TTC549 (cell line): ENCODE measurements around the gene ITIH1.

Experiments
- FAIRE-seq: peaks from 2 replicates; lab custom pipeline; 2012; peaks lifted over from hg19 to GRCh38; lab: Jason Lieb, UNC

ITIH1 gene

GRCh38 chr3:52789746-52790040, 12.3 kb downstream of the ITIH1 start:
- no peak for FAIRE-seq

- FAIRE-seq, result no peak
These were observed 12.9 kb downstream of the ITIH1 start for GRCh38 chr3:52790337-52790736.

GRCh38 chr3:52790741-52791140, 13.3 kb downstream of the ITIH1 start:
- no peak for FAIRE-seq

- no peak for FAIRE-seq
These were observed 14.0 kb downstream of the ITIH1 start for GRCh38 chr3:52791366-52791765.

- no peak for FAIRE-seq
These were observed 14.5 kb downstream of the ITIH1 start for GRCh38 chr3:52791928-52792327.

GRCh38 chr3:52792413-52792812, 15.0 kb downstream of the ITIH1 start:
- FAIRE-seq, result no peak

GRCh38 chr3:52792961-52793695, 15.7 kb downstream of the ITIH1 start:
- no peak for FAIRE-seq

GRCh38 chr3:52793702-52794611, 16.6 kb downstream of the ITIH1 start:
- FAIRE-seq, result no peak

- no peak for FAIRE-seq
These were observed 17.3 kb downstream of the ITIH1 start, which contains the start of gene ITIH3 for GRCh38 chr3:52794612-52795099. Gene ITIH3, plus strand, starts transcription at chr3:52794796. Its CDS starts 8 bp downstream, at chr3:52794804.

GRCh38 chr3:52795298-52795900, 18.0 kb downstream of the ITIH1 start:
- FAIRE-seq, result no peak

GRCh38 chr3:52796411-52796810, 19.0 kb downstream of the ITIH1 start:
- no peak for FAIRE-seq

GRCh38 chr3:52798376-52798977, 21.1 kb downstream of the ITIH1 start:
- FAIRE-seq, result no peak

GRCh38 chr3:52798978-52799476, 21.6 kb downstream of the ITIH1 start:
- no peak for FAIRE-seq

- no peak for FAIRE-seq
These were observed 22.7 kb downstream of the ITIH1 start for GRCh38 chr3:52800079-52800478.

GRCh38 chr3:52801839-52802238, 24.4 kb downstream of the ITIH1 start:
- FAIRE-seq, result no peak

GRCh38 chr3:52805270-52806039, 28.1 kb downstream of the ITIH1 start:
- FAIRE-seq, result no peak

- FAIRE-seq, result no peak
These were observed 31.8 kb downstream of the ITIH1 start for GRCh38 chr3:52809149-52809548.

GRCh38 chr3:52809662-52810377, 32.4 kb downstream of the ITIH1 start:
- no peak for FAIRE-seq

GRCh38 chr3:52810923-52811322, 33.5 kb downstream of the ITIH1 start:
- FAIRE-seq, result no peak

GRCh38 chr3:52811452-52812011, 34.1 kb downstream of the ITIH1 start:
- FAIRE-seq, result no peak

GRCh38 chr3:52813810-52814209, 36.4 kb downstream of the ITIH1 start:
- no peak for FAIRE-seq
